ENCODE measurements around the gene TMEM63A.

GRCh38 chr1:225842074-225842473, 40.1 kb downstream of the TMEM63A start:
- TF ChIP-seq CTCF (IDR thresholded peaks at IDR 0.05; ENCODE audit: insufficient read depth, low read length, poor library complexity, severe bottlenecking) (no peak), EZH2phosphoT487 (conservative IDR thresholded peaks at IDR 0.05; ENCODE audit: low read length) (no peak)

All from SU-DHL-6 (cell line).